Neuronal stem cell (in vitro differentiated cells): ENCODE measurements around the gene APOBEC3H.

ENCODE experiments used
- DNase-seq: peaks from one replicate; pipeline ENCODE4 v3.0.0-alpha.2; 2013; ENCODE audit warnings: low spot score
- H2AFZ ChIP-seq: one replicate; pipeline ENCODE4 v1.6.1; 2013; ENCODE audit warnings: mild to moderate bottlenecking, low read length, inconsistent platforms
- H2AK5ac ChIP-seq: 2 replicates; pipeline ENCODE4 v1.6.1; 2013; ENCODE audit warnings: low read depth, mild to moderate bottlenecking, inconsistent platforms, low read length, moderate library complexity, mixed read lengths
- H2BK120ac ChIP-seq: 2 replicates; pipeline ENCODE4 v1.6.1; 2013; ENCODE audit warnings: low read depth, mild to moderate bottlenecking, inconsistent platforms, low read length, moderate library complexity, mixed read lengths
- H2BK12ac ChIP-seq: one replicate; pipeline ENCODE4 v1.6.1; 2013; ENCODE audit warnings: low read length, inconsistent platforms
- H2BK15ac ChIP-seq: 2 replicates; pipeline ENCODE4 v1.6.1; 2013; ENCODE audit warnings: mild to moderate bottlenecking, low read length, inconsistent platforms, mixed read lengths
- H2BK5ac ChIP-seq: one replicate; pipeline ENCODE4 v1.6.1; 2013; ENCODE audit warnings: inconsistent platforms, mild to moderate bottlenecking, low read length, moderate library complexity
- H3K14ac ChIP-seq: one replicate; pipeline ENCODE4 v1.6.1; 2013; ENCODE audit warnings: low read length, inconsistent platforms
- H3K18ac ChIP-seq: 2 replicates; pipeline ENCODE4 v1.6.1; 2013; ENCODE audit warnings: low read length, inconsistent platforms
- H3K23ac ChIP-seq: 2 replicates; pipeline ENCODE4 v1.6.1; 2013; ENCODE audit warnings: low read depth, mild to moderate bottlenecking, mixed read lengths, low read length, inconsistent platforms; ENCODE audit not compliant: poor library complexity
- H3K27ac ChIP-seq: replicated peaks from 3 replicates; pipeline ENCODE4 v1.5.1; 2013; ENCODE audit warnings: low read length, inconsistent platforms
- H3K27me3 ChIP-seq, 3 experiments: 2 replicates each; pipeline ENCODE4 v1.6.1; 2013; ENCODE audit warnings: low read length in 3 of 3, mild to moderate bottlenecking in 2 of 3, inconsistent platforms in 1 of 3, low read depth in 1 of 3, mixed read lengths in 1 of 3, moderate library complexity in 1 of 3; ENCODE audit not compliant: control insufficient read depth in 3 of 3, insufficient read depth in 3 of 3
- H3K36me3 ChIP-seq, 2 donors: replicated peaks in 1 of 2; 2 replicates each; pipeline ENCODE4 v1.6.1; 2013; ENCODE audit warnings: low read length in 2 of 2; ENCODE audit not compliant: control insufficient read depth in 2 of 2, insufficient read depth in 2 of 2
- H3K4ac ChIP-seq: 2 replicates; pipeline ENCODE4 v1.6.1; 2013; ENCODE audit warnings: inconsistent platforms, mild to moderate bottlenecking, low read length, moderate library complexity
- H3K4me1 ChIP-seq, 2 donors: 1 replicate in 1 of 2; 2 replicates in 1 of 2; pipeline ENCODE4 v1.6.1; 2013; ENCODE audit warnings: low read length in 2 of 2, low read depth in 1 of 2; ENCODE audit not compliant: control insufficient read depth in 2 of 2, insufficient read depth in 1 of 2
- H3K4me2 ChIP-seq: one replicate; pipeline ENCODE4 v1.6.1; 2013; ENCODE audit warnings: mild to moderate bottlenecking, low read length, inconsistent platforms; ENCODE audit not compliant: insufficient read depth, poor library complexity, severe bottlenecking
- H3K4me3 ChIP-seq, 2 donors: 2 replicates each; pipeline ENCODE4 v1.5.1; 2013; ENCODE audit warnings: low read length in 2 of 2, mild to moderate bottlenecking in 2 of 2, inconsistent platforms in 1 of 2, moderate library complexity in 1 of 2
- H3K79me1 ChIP-seq: one replicate; pipeline ENCODE4 v1.6.1; 2013; ENCODE audit warnings: low read depth, mild to moderate bottlenecking, inconsistent platforms, low read length, moderate library complexity
- H3K9ac ChIP-seq: one replicate; pipeline ENCODE4 v1.6.1; 2013; ENCODE audit warnings: mild to moderate bottlenecking, low read depth, low read length, inconsistent platforms; ENCODE audit not compliant: poor library complexity
- H3K9me3 ChIP-seq, 2 donors: replicated peaks in 1 of 2; 2 replicates each; pipeline versions ENCODE3 to v1.6.1; 2013; ENCODE audit warnings: low read length in 2 of 2, mild to moderate bottlenecking in 2 of 2, inconsistent platforms in 1 of 2, low read depth in 1 of 2, mixed read lengths in 1 of 2, moderate library complexity in 1 of 2; ENCODE audit not compliant: control insufficient read depth in 2 of 2, insufficient read depth in 1 of 2
- H4K8ac ChIP-seq: one replicate; pipeline ENCODE4 v1.6.1; 2013; ENCODE audit warnings: low read depth, mild to moderate bottlenecking, inconsistent platforms, low read length, moderate library complexity
- H4K91ac ChIP-seq: one replicate; pipeline ENCODE4 v1.6.1; 2013; ENCODE audit warnings: low read length, low read depth, mild to moderate bottlenecking, inconsistent platforms; ENCODE audit not compliant: poor library complexity
- WGBS, 2 donors: extraction: QIAGEN DNeasy Blood & Tissue Kit; methylation state at CpG; one replicate each; pipeline ENCODE4 v1.1.7; 2013; ENCODE audit warnings: missing lambda C conversion rate in 2 of 2, mixed read lengths in 1 of 2; ENCODE audit not compliant: insufficient read length in 2 of 2, insufficient replicate concordance in 1 of 2; ENCODE audit errors: extremely low coverage in 2 of 2; 5-methylcytosine and 5-hydroxymethylcytosine counted together

The APOBEC3H gene

DNA sequence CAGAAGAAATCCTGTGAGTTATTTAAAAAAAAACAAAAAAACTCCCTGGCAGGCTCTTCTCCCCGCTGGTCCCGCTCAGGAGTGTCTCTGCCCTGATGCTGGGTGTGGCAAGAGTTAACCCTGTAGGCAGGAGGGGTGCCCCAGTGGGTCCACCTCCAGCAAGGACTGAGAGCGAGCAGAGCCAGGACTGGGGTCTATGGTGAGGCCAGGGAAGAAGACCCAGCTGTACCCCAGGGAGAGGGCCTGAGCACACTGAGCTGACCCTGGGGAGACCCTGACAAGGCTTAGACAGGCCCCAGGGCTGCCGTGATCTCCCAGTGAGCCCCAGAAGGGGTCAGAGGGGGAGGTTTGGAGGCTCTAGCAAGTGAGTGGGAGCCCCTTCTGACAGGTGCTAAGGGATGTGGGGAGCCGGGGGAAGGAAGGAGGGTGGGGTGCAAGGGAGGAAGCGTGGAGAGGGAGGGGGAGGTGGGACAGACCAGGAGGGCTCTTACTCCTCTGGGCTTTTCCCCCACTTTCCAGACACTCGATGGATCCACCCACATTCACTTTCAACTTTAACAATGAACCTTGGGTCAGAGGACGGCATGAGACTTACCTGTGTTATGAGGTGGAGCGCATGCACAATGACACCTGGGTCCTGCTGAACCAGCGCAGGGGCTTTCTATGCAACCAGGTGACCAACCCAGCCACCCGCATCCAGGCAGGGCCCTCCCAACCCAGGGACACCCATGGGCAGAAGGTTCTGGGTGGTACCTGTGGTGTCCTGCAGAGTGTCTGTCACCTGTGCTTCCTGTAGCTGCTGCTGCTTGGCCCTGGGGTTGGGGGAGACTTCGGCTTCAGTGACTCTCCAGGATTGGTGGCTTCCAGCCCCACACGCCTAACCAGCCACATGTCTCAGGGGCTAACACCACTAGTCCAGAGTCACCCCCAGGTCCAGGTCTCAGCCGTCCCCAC lies 13.6 kb upstream of the APOBEC3H start:
- H4K8ac ChIP-seq, result no peak overlapping the region
- peaks cover 0 to 20% (median 0%) of the 10 kb centered on the region in 3 experiments for H3K27me3 ChIP-seq
- peaks cover 6 to 12% of the 10 kb centered on the region in 2 donors for H3K4me1 ChIP-seq
- H3K9me3 ChIP-seq, result no peaks in the 10 kb centered on the region
- H3K4me3 ChIP-seq, result no peak overlapping the region
- H3K9ac ChIP-seq, result no peak overlapping the region
- no peak overlapping the region for H3K4ac ChIP-seq
- no peak for DNase-seq
- H2BK5ac ChIP-seq, result no peak overlapping the region
- H2BK120ac ChIP-seq, result no peak overlapping the region
- H3K79me1 ChIP-seq, result no peaks in the 10 kb centered on the region
- H3K23ac ChIP-seq, result no peak overlapping the region
- whole genome bisulfite sequencing, 2 donors, result no CpG with 5 or more reads among the region's 14 CpGs
- peak overlapping the region; percentile 56 for H2AK5ac ChIP-seq
- H2AFZ ChIP-seq, result no peak overlapping the region
- no peak overlapping the region for H4K91ac ChIP-seq
- H3K14ac ChIP-seq, result peak overlapping the region; percentile 38
- peak overlapping the region; percentile 92 for H2BK15ac ChIP-seq
- peak overlapping the region; percentile 41 for H2BK12ac ChIP-seq
- no peak overlapping the region for H3K4me2 ChIP-seq
- H3K27ac ChIP-seq, result no peak overlapping the region
- no peaks in the 10 kb centered on the region for H3K36me3 ChIP-seq
- H3K18ac ChIP-seq, result peak overlapping the region; percentile 87

DNA sequence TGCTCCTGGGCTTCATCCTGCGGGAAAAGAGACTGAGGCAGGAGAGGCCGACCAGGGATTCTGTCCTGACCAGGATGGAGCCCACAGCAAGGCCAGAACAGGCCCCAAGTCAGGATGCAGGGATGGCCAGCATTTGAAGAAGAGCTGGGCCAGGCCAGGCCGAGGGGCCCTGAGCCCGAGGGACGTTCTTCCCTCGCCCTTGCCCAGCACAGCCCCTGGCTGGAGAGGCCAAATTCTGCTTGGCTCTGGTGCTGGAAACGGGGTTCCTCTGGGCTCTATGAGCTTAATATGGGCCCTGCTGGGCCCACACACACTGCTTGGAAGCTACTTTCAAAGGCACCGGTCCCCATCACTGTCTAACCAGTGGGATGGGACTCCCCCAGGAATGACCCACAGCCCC lies 12.4 kb upstream of the APOBEC3H start:
- no peak overlapping the region for H3K4me3 ChIP-seq

DNA sequence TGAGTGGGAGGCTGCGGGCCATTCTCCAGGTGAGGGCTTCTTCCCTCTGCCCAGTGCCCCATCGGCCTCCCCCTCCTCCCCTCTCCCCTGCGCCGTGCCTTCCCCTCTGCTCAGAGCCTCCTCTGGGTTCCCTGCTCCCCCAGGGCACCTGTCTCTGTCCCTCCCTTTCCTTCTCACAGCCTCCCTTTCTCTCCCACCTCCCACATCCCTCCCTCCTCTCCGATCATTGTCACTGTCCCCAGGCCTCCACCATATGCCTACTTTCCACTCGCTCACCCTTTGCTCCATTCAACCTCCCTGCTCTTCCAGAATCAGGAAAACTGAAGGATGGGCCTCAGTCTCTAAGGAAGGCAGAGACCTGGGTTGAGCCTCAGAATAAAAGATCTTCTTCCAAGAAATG lies 9.9 kb upstream of the APOBEC3H start:
- H2AFZ ChIP-seq, result no peak overlapping the region
- peak overlapping the region; percentile 81 for H2BK15ac ChIP-seq
- no peak overlapping the region for H2AK5ac ChIP-seq
- H3K36me3 ChIP-seq, result no peaks in the 10 kb centered on the region
- peaks cover 0 to 43% (median 0%) of the 10 kb centered on the region in 3 experiments for H3K27me3 ChIP-seq
- no peak overlapping the region for H2BK120ac ChIP-seq
- H3K79me1 ChIP-seq, result no peaks in the 10 kb centered on the region
- H4K91ac ChIP-seq, result no peak overlapping the region
- H3K4me1 ChIP-seq, result peaks cover 6 to 16% of the 10 kb centered on the region in 2 donors
- H3K4me3 ChIP-seq, result no peak overlapping the region
- WGBS, 2 donors, result no CpG with 5 or more reads among the region's 6 CpGs
- peak overlapping the region; percentile 73 for H3K23ac ChIP-seq
- no peak for DNase-seq
- H3K4me2 ChIP-seq, result no peak overlapping the region
- no peaks in the 10 kb centered on the region for H3K9me3 ChIP-seq
- no peak overlapping the region for H3K27ac ChIP-seq
- no peak overlapping the region for H3K14ac ChIP-seq
- peak overlapping the region; percentile 46 for H2BK12ac ChIP-seq
- no peak overlapping the region for H2BK5ac ChIP-seq
- H3K9ac ChIP-seq, result no peak overlapping the region
- H4K8ac ChIP-seq, result no peak overlapping the region
- H3K4ac ChIP-seq, result no peak overlapping the region
- H3K18ac ChIP-seq, result peak overlapping the region; percentile 83

More for the DNA sequence above, 12.4 kb upstream of the APOBEC3H start:
- H2BK120ac ChIP-seq, result no peak overlapping the region
- no peak overlapping the region for H2BK5ac ChIP-seq
- no peak overlapping the region for H3K9ac ChIP-seq
- no peaks in the 10 kb centered on the region for H3K36me3 ChIP-seq
- H3K79me1 ChIP-seq, result no peaks in the 10 kb centered on the region
- WGBS, 2 donors, result no CpG with 5 or more reads among the region's 8 CpGs
- H2BK15ac ChIP-seq, result peak overlapping the region; percentile 20
- no peak overlapping the region for H4K8ac ChIP-seq
- no peak overlapping the region for H2AK5ac ChIP-seq
- no peak overlapping the region for H3K4me2 ChIP-seq
- no peak for DNase-seq
- H3K9me3 ChIP-seq, result no peaks in the 10 kb centered on the region
- peak overlapping the region; percentile 44 for H3K18ac ChIP-seq
- H3K27ac ChIP-seq, result no peak overlapping the region
- H3K27me3 ChIP-seq, result peaks cover 0 to 24% (median 0%) of the 10 kb centered on the region in 3 experiments
- no peak overlapping the region for H3K14ac ChIP-seq
- no peak overlapping the region for H3K4ac ChIP-seq
- H3K4me1 ChIP-seq, result peaks cover 6 to 16% of the 10 kb centered on the region in 2 donors
- no peak overlapping the region for H3K23ac ChIP-seq
- H2AFZ ChIP-seq, result no peak overlapping the region
- no peak overlapping the region for H4K91ac ChIP-seq
- H2BK12ac ChIP-seq, result peak overlapping the region; percentile 60
